Measurements from ENCODE around the gene FAM20B. TPM values are rescaled to one million over a fixed set of nuclear protein-coding genes. Genes with fewer than 3 reads are reported as not detected.

The FAM20B gene
- total RNA-seq, 1 experiment from 2014 or later = 66.6 TPM

- Mint-ChIP-seq H3K27me3 (ENCODE audit: unreplicated experiment) (no peaks in the 10 kb centered on the region), H3K9me3 (ENCODE audit: low read depth, unreplicated experiment) (no peaks in the 10 kb centered on the region), H3K27ac (ENCODE audit: unreplicated experiment) (no peak overlapping the region), H3K4me1 (ENCODE audit: low read depth, unreplicated experiment) (no peaks in the 10 kb centered on the region), H3K4me3 (ENCODE audit: low read depth, unreplicated experiment) (no peak overlapping the region), H3K36me3 (ENCODE audit: insufficient read depth, unreplicated experiment) (peaks cover 93% of the 10 kb centered on the region)
- BruUV-seq (replicated peaks) = no TSS peak
- intact Hi-C loops (cut with micrococcal nuclease; ENCODE audit: unreplicated experiment) = no loop called here
- no peak for TF ChIP-seq CTCF (IDR thresholded peaks at IDR 0.05; ENCODE audit: unreplicated experiment)
- DNase-seq = no peak
- CTCF ChIA-PET = no interaction called here
Measured at GRCh38 chr1:179115181-179115580, 89.5 kb downstream of the FAM20B start.

- Mint-ChIP-seq H3K27ac (ENCODE audit: unreplicated experiment) (no peak overlapping the region), H3K4me3 (ENCODE audit: low read depth, unreplicated experiment) (no peak overlapping the region), H3K36me3 (ENCODE audit: insufficient read depth, unreplicated experiment) (peaks cover 75% of the 10 kb centered on the region), H3K4me1 (ENCODE audit: low read depth, unreplicated experiment) (peaks cover 11% of the 10 kb centered on the region), H3K9me3 (ENCODE audit: low read depth, unreplicated experiment) (no peaks in the 10 kb centered on the region), H3K27me3 (ENCODE audit: unreplicated experiment) (no peaks in the 10 kb centered on the region)
- intact Hi-C loops (cut with micrococcal nuclease; ENCODE audit: unreplicated experiment) = loop anchor here (1.0 kb wide), 1 partner anchor 173 kb away; no protein-coding TSS in a partner anchor
- no peak for DNase-seq
- TF ChIP-seq CTCF (IDR thresholded peaks at IDR 0.05; ENCODE audit: unreplicated experiment) = no peak
- CTCF ChIA-PET = interaction anchor here (1.2 kb wide), 1 partner anchor 83 kb away, joined by 3 read pairs; no protein-coding TSS in a partner anchor
- no TSS peak for BruUV-seq (replicated peaks)
Measured at GRCh38 chr1:179119513-179119912, 93.8 kb downstream of the FAM20B start.

GRCh38 chr1:179120736-179121135 lies 95.0 kb downstream of the FAM20B start:
- H3K36me3 Mint-ChIP-seq (ENCODE audit: insufficient read depth, unreplicated experiment) = peaks cover 73% of the 10 kb centered on the region
- intact Hi-C loops (cut with micrococcal nuclease; ENCODE audit: unreplicated experiment) = loop anchor here (1.0 kb wide), 2 partner anchors 74 to 247 kb away; no protein-coding TSS in a partner anchor
- no peak for DNase-seq
- no peaks in the 10 kb centered on the region for H3K9me3 Mint-ChIP-seq (ENCODE audit: low read depth, unreplicated experiment)
- no peak for TF ChIP-seq CTCF (IDR thresholded peaks at IDR 0.05; ENCODE audit: unreplicated experiment)
- H3K4me3 Mint-ChIP-seq (ENCODE audit: low read depth, unreplicated experiment) = no peak overlapping the region
- H3K4me1 Mint-ChIP-seq (ENCODE audit: low read depth, unreplicated experiment) = peaks cover 23% of the 10 kb centered on the region
- H3K27me3 Mint-ChIP-seq (ENCODE audit: unreplicated experiment) = no peaks in the 10 kb centered on the region
- BruUV-seq (replicated peaks) = no TSS peak
- H3K27ac Mint-ChIP-seq (ENCODE audit: unreplicated experiment) = no peak overlapping the region
- CTCF ChIA-PET = interaction anchor here (0.6 to 2.4 kb wide), 11 partner anchors 9 to 173 kb away, joined by 3 to 15 read pairs (median 5); partner anchors contain the start of gene SOAT1

- no peaks in the 10 kb centered on the region for H3K9me3 Mint-ChIP-seq (ENCODE audit: low read depth, unreplicated experiment)
- peak; percentile 78 for TF ChIP-seq CTCF (IDR thresholded peaks at IDR 0.05; ENCODE audit: unreplicated experiment)
- H3K27me3 Mint-ChIP-seq (ENCODE audit: unreplicated experiment) = no peaks in the 10 kb centered on the region
- BruUV-seq (replicated peaks) = no TSS peak
- H3K4me1 Mint-ChIP-seq (ENCODE audit: low read depth, unreplicated experiment) = peaks cover 29% of the 10 kb centered on the region
- H3K36me3 Mint-ChIP-seq (ENCODE audit: insufficient read depth, unreplicated experiment) = peaks cover 70% of the 10 kb centered on the region
- intact Hi-C loops (cut with micrococcal nuclease; ENCODE audit: unreplicated experiment) = loop anchor here (1.0 kb wide), 2 partner anchors 73 to 246 kb away; no protein-coding TSS in a partner anchor
- CTCF ChIA-PET = interaction anchor here (0.5 to 2.4 kb wide), 14 partner anchors 8 to 602 kb away, joined by 3 to 15 read pairs (median 4); partner anchors contain the start of gene SOAT1
- no peak overlapping the region for H3K4me3 Mint-ChIP-seq (ENCODE audit: low read depth, unreplicated experiment)
- DNase-seq = peak; percentile 64
- no peak overlapping the region for H3K27ac Mint-ChIP-seq (ENCODE audit: unreplicated experiment)
Measured at GRCh38 chr1:179121159-179121938, 95.7 kb downstream of the FAM20B start.

Data from Calu3 (cell line).